ENCODE measurements around the gene PAOX. TPM values are rescaled to one million over a fixed set of nuclear protein-coding genes. Genes with fewer than 3 reads are reported as not detected.
"Not testable (repeated sequence)": the region's sequence is repeated elsewhere in the genome, so short reads cannot be mapped to it uniquely, and the experiment has no call there.

PAOX gene
- total and polyA plus RNA-seq, 2 of the 13 experiments (the other 11 are each of a cell fraction or from before 2014, with no cell fraction given), result 0.49 to 0.77 TPM

DNA sequence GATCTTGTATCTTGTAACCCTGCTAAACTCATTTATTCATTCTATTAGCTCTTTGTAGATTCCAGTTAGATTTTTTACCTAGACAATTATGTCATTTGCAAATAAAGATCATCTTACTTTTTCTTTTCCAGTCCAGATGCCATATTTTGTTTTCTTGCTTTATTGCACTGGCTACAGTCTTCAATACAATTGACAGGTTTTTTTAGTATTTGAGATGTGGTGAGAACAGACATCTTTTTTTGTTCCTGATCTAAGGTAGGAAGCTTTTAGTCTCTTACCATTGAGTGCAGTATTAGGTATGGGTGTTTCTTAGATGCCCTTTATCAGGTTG, 33.3 kb downstream of the PAOX start:
- Histone ChIP-seq H3K4me3 (replicated peaks in 1 of 3; ENCODE audit: insufficient read depth in 1 of 3, low read depth in 2 of 3, low read length in 3 of 3) (no peak overlapping the region), H4K20me1 (ENCODE audit: insufficient read depth, low read length) (no peaks in the 10 kb centered on the region), H3K4me2 (ENCODE audit: low read depth, low read length) (no peak overlapping the region), H3K4me1 (ENCODE audit: insufficient read depth, low read length) (no peaks in the 10 kb centered on the region), H3K36me3 (replicated peaks in 1 of 2; ENCODE audit: control insufficient read depth in 1 of 2, insufficient read depth in 2 of 2, low read length in 2 of 2) (peaks cover 4 to 54% of the 10 kb centered on the region in 2 experiments), H3K79me2 (ENCODE audit: insufficient read depth, low read length) (peaks cover 30% of the 10 kb centered on the region), H3K27ac (ENCODE audit: extremely low read length, insufficient read depth, low read length) (no peak overlapping the region), H2AFZ (ENCODE audit: low read length) (no peak overlapping the region), H3K27me3 (ENCODE audit: control insufficient read depth in 1 of 2, insufficient read depth in 2 of 2, low read length in 2 of 2) (no peaks in the 10 kb centered on the region), H3K9ac (ENCODE audit: insufficient read depth, low read depth, low read length) (no peak overlapping the region), H3K9me3 (ENCODE audit: low read length) (peaks cover 19% of the 10 kb centered on the region)
- no peak for ATAC-seq
- ChIA-PET CTCF (ENCODE audit: low intra/inter-chr PET ratio, low total read pairs) (no interaction called here), POLR2A (no interaction called here)
- no peak for TF ChIP-seq TRIM24 (CRISPR knock-in tag; IDR thresholded peaks at IDR 0.05)
- no peak for TF ChIP-seq HOXA3 (CRISPR knock-in tag; IDR thresholded peaks at IDR 0.05)
- TF ChIP-seq ZNF713 (CRISPR knock-in tag; IDR thresholded peaks at IDR 0.05), result no peak
- peak; percentile 69; the same call in 1 of the 2 replicates for TF ChIP-seq ZNF280D (CRISPR knock-in tag; IDR thresholded peaks at IDR 0.05)
- no peak for TF ChIP-seq ZFAT (CRISPR knock-in tag; conservative IDR thresholded peaks at IDR 0.05)
- FAIRE-seq, result no peak
- DNase-seq (ENCODE audit: low spot score), result no peak
- intact Hi-C loops (cut with micrococcal nuclease; ENCODE audit: unreplicated experiment), result no loop called here
- BruUV-seq (replicated peaks), result no TSS peak
- in situ Hi-C loops (cut with HindIII; ENCODE audit: extremely low pct_ligation_motif_present, low pct_unique_long_range_greater_than_20kb), result no loop called here

GRCh38 chr10:133414401-133414800, 35.3 kb downstream of the PAOX start:
- DNase-seq (ENCODE audit: low spot score); intact Hi-C loops (cut with micrococcal nuclease; ENCODE audit: unreplicated experiment); H3K9ac ChIP-seq (ENCODE audit: insufficient read depth, low read depth, low read length); H3K27ac ChIP-seq (ENCODE audit: extremely low read length, insufficient read depth, low read length); H3K4me1 ChIP-seq (ENCODE audit: insufficient read depth, low read length); FAIRE-seq; in situ Hi-C loops (cut with HindIII; ENCODE audit: extremely low pct_ligation_motif_present, low pct_unique_long_range_greater_than_20kb); H2AFZ ChIP-seq (ENCODE audit: low read length); ATAC-seq; BruUV-seq (replicated peaks); H4K20me1 ChIP-seq (ENCODE audit: insufficient read depth, low read length); H3K4me2 ChIP-seq (ENCODE audit: low read depth, low read length); H3K4me3 ChIP-seq (replicated peaks in 1 of 3; ENCODE audit: insufficient read depth in 1 of 3, low read depth in 2 of 3, low read length in 3 of 3); H3K27me3 ChIP-seq (ENCODE audit: control insufficient read depth in 1 of 2, insufficient read depth in 2 of 2, low read length in 2 of 2); POLR2A ChIA-PET; CTCF ChIA-PET (ENCODE audit: low intra/inter-chr PET ratio, low total read pairs): not testable (repeated sequence)
- Histone ChIP-seq H3K9me3 (ENCODE audit: low read length) (peaks cover 19% of the 10 kb centered on the region), H3K79me2 (ENCODE audit: insufficient read depth, low read length) (peaks cover 13% of the 10 kb centered on the region), H3K36me3 (replicated peaks in 1 of 2; ENCODE audit: control insufficient read depth in 1 of 2, insufficient read depth in 2 of 2, low read length in 2 of 2) (peaks cover 7 to 52% of the 10 kb centered on the region in 2 experiments)
- WGBS (ENCODE audit: low lambda C conversion rate), result 100% methylated on average over 4 of the region's 23 CpGs

All from HepG2 (cell line).